ENCODE data around the gene SPOCK2. TPM values are rescaled to one million over a fixed set of nuclear protein-coding genes. Genes with fewer than 3 reads are reported as not detected.

Gene SPOCK2
- total RNA-seq, 2 experiments from 2014 or later = 0.76 to 7.5 TPM

- Histone ChIP-seq H3K4me2 (ENCODE audit: low read length) (no peak overlapping the region), H3K79me2 (ENCODE audit: insufficient read depth, low read depth, low read length) (no peaks in the 10 kb centered on the region), H3K9me2 (ENCODE audit: insufficient read depth, low read length) (no peaks in the 10 kb centered on the region), H4K20me1 (ENCODE audit: insufficient read depth, low read length) (no peaks in the 10 kb centered on the region), H2AFZ (ENCODE audit: low read length) (no peak overlapping the region), H3K9me3 (ENCODE audit: low read length) (no peaks in the 10 kb centered on the region), H3K36me3 (ENCODE audit: insufficient read depth, low read length) (no peaks in the 10 kb centered on the region), H3K4me1 (ENCODE audit: insufficient read depth, low read length, poor library complexity, severe bottlenecking) (no peaks in the 10 kb centered on the region), H3K4me3 (ENCODE audit: low read depth, low read length, poor library complexity, severe bottlenecking) (no peak overlapping the region), H3K27ac (ENCODE audit: low read depth, low read length, poor library complexity, severe bottlenecking) (no peak overlapping the region)
- TF ChIP-seq EZH2phosphoT487 (IDR thresholded peaks at IDR 0.05; ENCODE audit: borderline replicate concordance, low read depth, low read length) = no peak
- no peak for TF ChIP-seq CTCF (conservative IDR thresholded peaks at IDR 0.05; ENCODE audit: low read length)
- no TSS peak for BruUV-seq (replicated peaks)
- ChIA-PET POLR2A (no interaction called here), CTCF (ENCODE audit: unreplicated experiment) (interaction anchor here (1.1 kb wide), 1 partner anchor 11 kb away, joined by 3 read pairs; no protein-coding TSS in a partner anchor)
- intact Hi-C loops (cut with micrococcal nuclease; ENCODE audit: unreplicated experiment) = no loop called here
- DNase-seq (ENCODE audit: low spot score) = no peak
These were observed 38.9 kb downstream of the SPOCK2 start for GRCh38 chr10:72049472-72049871.

DNA sequence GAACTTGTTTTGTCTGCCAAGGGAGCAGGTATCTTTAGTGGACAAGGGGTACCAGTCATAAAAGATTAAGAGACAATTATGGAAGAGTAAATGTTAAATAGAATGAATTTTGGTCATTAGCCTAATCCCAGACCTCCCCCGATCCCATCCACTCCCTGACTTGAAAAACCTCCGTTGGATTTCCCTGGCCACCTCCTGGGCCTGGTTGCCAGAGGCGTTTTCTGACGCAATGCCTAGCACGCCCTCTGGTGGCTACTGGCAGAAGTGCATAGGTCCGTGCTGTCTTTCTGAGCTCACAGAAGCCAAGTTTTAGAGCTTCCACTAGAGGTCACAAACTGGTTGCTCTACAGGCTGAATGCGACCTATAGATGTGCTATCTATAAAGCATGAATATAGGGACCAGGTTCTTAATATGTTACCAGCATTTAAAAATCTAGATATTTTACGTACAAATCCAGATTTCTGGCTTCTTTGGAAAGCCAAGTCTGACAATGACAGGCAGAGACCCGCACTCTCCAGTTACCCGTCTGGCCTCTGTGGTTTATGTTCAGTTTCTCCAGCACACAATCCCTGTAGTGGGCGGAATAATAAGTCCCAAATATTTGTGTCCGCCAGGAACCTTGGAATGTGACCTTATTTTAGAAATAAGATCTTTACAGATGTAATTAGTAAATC is 39.8 kb downstream of the SPOCK2 start:
- TF ChIP-seq EZH2phosphoT487 (IDR thresholded peaks at IDR 0.05; ENCODE audit: borderline replicate concordance, low read depth, low read length) = no peak
- TF ChIP-seq CTCF (conservative IDR thresholded peaks at IDR 0.05; ENCODE audit: low read length) = peak; percentile 100
- ChIA-PET POLR2A (interaction anchor here (1.1 kb wide), 1 partner anchor 29 kb away, joined by 3 read pairs; no protein-coding TSS in a partner anchor), CTCF (ENCODE audit: unreplicated experiment) (interaction anchor here (0.5 to 1.1 kb wide), 9 partner anchors 12 to 286 kb away, joined by 3 to 7 read pairs (median 3); no protein-coding TSS in a partner anchor)
- Histone ChIP-seq H3K9me3 (ENCODE audit: low read length) (no peaks in the 10 kb centered on the region), H3K4me2 (ENCODE audit: low read length) (no peak overlapping the region), H4K20me1 (ENCODE audit: insufficient read depth, low read length) (no peaks in the 10 kb centered on the region), H3K4me3 (ENCODE audit: low read depth, low read length, poor library complexity, severe bottlenecking) (no peak overlapping the region), H3K79me2 (ENCODE audit: insufficient read depth, low read depth, low read length) (no peaks in the 10 kb centered on the region), H3K27ac (ENCODE audit: low read depth, low read length, poor library complexity, severe bottlenecking) (no peak overlapping the region), H3K36me3 (ENCODE audit: insufficient read depth, low read length) (no peaks in the 10 kb centered on the region), H3K9me2 (ENCODE audit: insufficient read depth, low read length) (no peaks in the 10 kb centered on the region), H3K4me1 (ENCODE audit: insufficient read depth, low read length, poor library complexity, severe bottlenecking) (no peaks in the 10 kb centered on the region), H2AFZ (ENCODE audit: low read length) (no peak overlapping the region)
- intact Hi-C loops (cut with micrococcal nuclease; ENCODE audit: unreplicated experiment) = loop anchor here (1.0 kb wide), 5 partner anchors 92 to 289 kb away; no protein-coding TSS in a partner anchor
- DNase-seq (ENCODE audit: low spot score) = peak; percentile 92
- BruUV-seq (replicated peaks) = no TSS peak

- no peaks in the 10 kb centered on the region for H3K9me3 ChIP-seq (ENCODE audit: low read length)
- no peak overlapping the region for H3K4me2 ChIP-seq (ENCODE audit: low read length)
- no peaks in the 10 kb centered on the region for H3K36me3 ChIP-seq (ENCODE audit: insufficient read depth, low read length)
- H4K20me1 ChIP-seq (ENCODE audit: insufficient read depth, low read length) = no peaks in the 10 kb centered on the region
- no peaks in the 10 kb centered on the region for H3K9me2 ChIP-seq (ENCODE audit: insufficient read depth, low read length)
- intact Hi-C loops (cut with micrococcal nuclease; ENCODE audit: unreplicated experiment) = no loop called here
- H3K4me3 ChIP-seq (ENCODE audit: low read depth, low read length, poor library complexity, severe bottlenecking) = no peak overlapping the region
- H3K4me1 ChIP-seq (ENCODE audit: insufficient read depth, low read length, poor library complexity, severe bottlenecking) = no peaks in the 10 kb centered on the region
- DNase-seq (ENCODE audit: low spot score) = no peak
- no peak overlapping the region for H2AFZ ChIP-seq (ENCODE audit: low read length)
- no peak for TF ChIP-seq CTCF (conservative IDR thresholded peaks at IDR 0.05; ENCODE audit: low read length)
- TF ChIP-seq EZH2phosphoT487 (IDR thresholded peaks at IDR 0.05; ENCODE audit: borderline replicate concordance, low read depth, low read length) = no peak
- no TSS peak for BruUV-seq (replicated peaks)
- H3K79me2 ChIP-seq (ENCODE audit: insufficient read depth, low read depth, low read length) = no peaks in the 10 kb centered on the region
- ChIA-PET CTCF (ENCODE audit: unreplicated experiment) (no interaction called here), POLR2A (interaction anchor here (0.6 kb wide), 2 partner anchors 75 to 652 kb away, joined by 3 to 4 read pairs; no protein-coding TSS in a partner anchor)
- no peak overlapping the region for H3K27ac ChIP-seq (ENCODE audit: low read depth, low read length, poor library complexity, severe bottlenecking)
These were observed 42.8 kb downstream of the SPOCK2 start for GRCh38 chr10:72045586-72045985.

All from OCI-LY7 (cell line).